Pancreas (tissue), 10 donors: ENCODE results near the gene CD63. TPM values are rescaled to one million over a fixed set of nuclear protein-coding genes. Genes with fewer than 3 reads are reported as not detected.

Source experiments
- ATAC-seq, 4 donors: fragments of 200-7000 bp; cut with Tn5 transposase; one replicate each; pipeline versions ENCODE4 v1.8.0 to v1.9.1; 2020; ENCODE audit warnings: mild to moderate bottlenecking in 4 of 4, moderate library complexity in 4 of 4
- DNase-seq, 6 donors: peaks; one replicate each; pipeline ENCODE4 v3.0.0-alpha.2; 2020
- FAIRE-seq: peaks from 2 replicates; lab custom pipeline; 2012; peaks lifted over from hg19 to GRCh38; lab: Jason Lieb, UNC
- H3K27ac ChIP-seq, 4 donors: fragments of 200-600 bp; sonication (generic); 1 replicate in 3 of 4; 2 replicates in 1 of 4; pipeline versions ENCODE4 v1.5.0 to v1.8.0; 2020
- H3K27me3 ChIP-seq, 4 donors: fragments of 200-600 bp; one replicate each; pipeline ENCODE4 v1.8.0; 2021
- H3K36me3 ChIP-seq, 3 donors: fragments of 200-600 bp; sonication (generic) in 1 of 3; one replicate each; pipeline versions ENCODE4 v1.5.0 to v1.8.0; 2020 to 2021
- H3K4me1 ChIP-seq, 3 donors: fragments of 200-600 bp; one replicate each; pipeline ENCODE4 v1.8.0; 2021
- H3K4me3 ChIP-seq, 4 donors: fragments of 200-600 bp; sonication (generic) in 2 of 4; one replicate each; pipeline versions ENCODE4 v1.5.0 to v1.8.0; 2020 to 2021
- H3K9me3 ChIP-seq, 4 donors: fragments of 200-600 bp; one replicate each; pipeline ENCODE4 v1.8.0; 2021
- CTCF ChIP-seq, 4 donors: fragments of 200-600 bp; sonication (generic) in 3 of 4; IDR thresholded peaks; one replicate each; pipeline versions ENCODE4 v1.5.0 to v1.8.0; 2021; ENCODE audit warnings: antibody characterized with exemption in 4 of 4
- WGBS, 2 donors: extraction: QIAGEN DNeasy Blood & Tissue Kit; methylation state at CpG; one replicate each; pipeline ENCODE4 v1.1.7; 2013; 5-methylcytosine and 5-hydroxymethylcytosine counted together
- intact Hi-C, 3 donors: fragments of 100-400 bp; cut with DNase I; formaldehyde crosslinking; loops; one replicate each; pipeline versions ENCODE4 v1.11.1 to v1.14.2; 2022
- polyA plus RNA-seq, 2 donors: library from polyadenylated mRNA; stranded (reverse); fragments of 200-250 nt; gene quantifications; one replicate each; pipeline ENCODE4 v1.2.3, GENCODE V29; 2013
- total RNA-seq, 6 donors: library from RNA; stranded (reverse); fragmentation: NEBNext Ultra II Directional in 4 of 6; extraction: Animal tissue kit (Norgen Biotek cat#: 25700) in 4 of 6; gene quantifications; one replicate each; pipeline versions ENCODE4 v1.2.1 to v1.2.4, GENCODE V29; 2021 to 2023
- donor health status: healthy with polysubstance abuse.
- donor health status: DM: no; HTN: no; CAD: no; lungs with moderate emphysema.
- donor health status: DM: no; HTN: no; CAD: no.
- donor health status: control.
- donor health status: control.
- donor health status: Bipolar disorder and iron deficiency.
- donor health status: DM: yes; HTN: yes; CAD: no.
- donor health status: DM: no; HTN: no; CAD: no.
- donor health status: DM: no; HTN: no; CAD: no.
- donor health status: DM: yes; HTN: yes; CAD: no.

CD63 gene
- total and polyA plus RNA-seq, 8 donors = 433 to 717 (median 578) TPM

- H3K27me3 ChIP-seq = no peaks in the 10 kb centered on the region
- no peaks in the 10 kb centered on the region for H3K36me3 ChIP-seq
- H3K4me3 ChIP-seq = no peak overlapping the region
- 86 to 88% methylated on average over 14 of the region's 14 CpGs for WGBS, 2 donors
- ATAC-seq = no peak
- H3K4me1 ChIP-seq = peaks cover 0 to 12% (median 10%) of the 10 kb centered on the region in 3 donors
- intact Hi-C loops = loop anchor here in 1 of 3 donors (10.0 kb wide), 1 partner anchor 302 kb away; no protein-coding TSS in a partner anchor
- no peak for TF ChIP-seq CTCF (IDR thresholded peaks at IDR 0.05)
- no peak overlapping the region for H3K27ac ChIP-seq
- no peak for DNase-seq
- no peaks in the 10 kb centered on the region for H3K9me3 ChIP-seq
- FAIRE-seq = no peak
Observed at GRCh38 chr12:55733021-55733555, 4.3 kb upstream of the CD63 start.

GRCh38 chr12:55732288-55732687, 3.5 kb upstream of the CD63 start:
- no peak for TF ChIP-seq CTCF (IDR thresholded peaks at IDR 0.05)
- Histone ChIP-seq H3K9me3 (no peaks in the 10 kb centered on the region), H3K4me3 (no peak overlapping the region), H3K4me1 (peaks cover 1 to 12% (median 7%) of the 10 kb centered on the region in 3 donors), H3K27me3 (no peaks in the 10 kb centered on the region), H3K27ac (no peak overlapping the region), H3K36me3 (no peaks in the 10 kb centered on the region)
- no peak for FAIRE-seq
- ATAC-seq = no peak
- intact Hi-C loops = loop anchor here in 1 of 3 donors (10.0 kb wide), 1 partner anchor 303 kb away; no protein-coding TSS in a partner anchor
- 76 to 80% methylated on average over 4 of the region's 4 CpGs for WGBS, 2 donors
- DNase-seq = peak in 1 of 6 donors; percentile 10

GRCh38 chr12:55729819-55730818, 1.3 kb upstream of the CD63 start:
- no peak for TF ChIP-seq CTCF (IDR thresholded peaks at IDR 0.05)
- peak in 2 of 4 donors; percentile 2 to 3 for ATAC-seq
- intact Hi-C loops = loop anchor here in 1 of 3 donors (10.0 kb wide), 1 partner anchor 305 kb away; no protein-coding TSS in a partner anchor

GRCh38 chr12:55728186-55728938, 447 bp downstream of the CD63 start:
- FAIRE-seq = no peak
- TF ChIP-seq CTCF (IDR thresholded peaks at IDR 0.05) = no peak

More at GRCh38 chr12:55729819-55730818, 1.3 kb upstream of the CD63 start:
- peak overlapping the region; percentile 89 to 99 (median 97) for H3K27ac ChIP-seq
- no peak for FAIRE-seq
- no peaks in the 10 kb centered on the region for H3K9me3 ChIP-seq
- WGBS, 2 donors = 11 to 12% methylated on average over 19 of the region's 19 CpGs
- peaks cover 7 to 28% (median 9%) of the 10 kb centered on the region in 3 donors for H3K4me1 ChIP-seq
- peaks cover 4 to 6% (median 4%) of the 10 kb centered on the region in 3 donors for H3K36me3 ChIP-seq
- no peak for DNase-seq
- H3K4me3 ChIP-seq = peak overlapping the region; percentile 57 to 87 (median 70)
- H3K27me3 ChIP-seq = no peaks in the 10 kb centered on the region

More at GRCh38 chr12:55728186-55728938, 447 bp downstream of the CD63 start:
- Histone ChIP-seq H3K27ac (peak overlapping the region; percentile 89 to 99 (median 97)), H3K9me3 (no peaks in the 10 kb centered on the region), H3K4me1 (peaks cover 9 to 37% (median 15%) of the 10 kb centered on the region in 3 donors), H3K27me3 (no peaks in the 10 kb centered on the region), H3K4me3 (peak overlapping the region; percentile 57 to 87 (median 70)), H3K36me3 (peaks cover 4 to 17% (median 6%) of the 10 kb centered on the region in 3 donors)
- 0 to 1% methylated on average over 31 to 61 of the region's 61 CpGs for WGBS, 2 donors
- ATAC-seq = peak; percentile 69 to 75 (median 70)
- DNase-seq = peak; percentile 86 to 94 (median 88)
- intact Hi-C loops = no loop called here
